Inferior parietal cortex (tissue), 1 donor: Measurements from ENCODE around the gene RET.

Experiments
- DNase-seq: peaks from one replicate; pipeline ENCODE4 v3.0.0-alpha.2; 2016; ENCODE audit errors: extremely low spot score

The RET gene

GRCh38 chr10:43108951-43109350 lies 32.1 kb downstream of the RET start:
- DNase-seq: no peak

DNA sequence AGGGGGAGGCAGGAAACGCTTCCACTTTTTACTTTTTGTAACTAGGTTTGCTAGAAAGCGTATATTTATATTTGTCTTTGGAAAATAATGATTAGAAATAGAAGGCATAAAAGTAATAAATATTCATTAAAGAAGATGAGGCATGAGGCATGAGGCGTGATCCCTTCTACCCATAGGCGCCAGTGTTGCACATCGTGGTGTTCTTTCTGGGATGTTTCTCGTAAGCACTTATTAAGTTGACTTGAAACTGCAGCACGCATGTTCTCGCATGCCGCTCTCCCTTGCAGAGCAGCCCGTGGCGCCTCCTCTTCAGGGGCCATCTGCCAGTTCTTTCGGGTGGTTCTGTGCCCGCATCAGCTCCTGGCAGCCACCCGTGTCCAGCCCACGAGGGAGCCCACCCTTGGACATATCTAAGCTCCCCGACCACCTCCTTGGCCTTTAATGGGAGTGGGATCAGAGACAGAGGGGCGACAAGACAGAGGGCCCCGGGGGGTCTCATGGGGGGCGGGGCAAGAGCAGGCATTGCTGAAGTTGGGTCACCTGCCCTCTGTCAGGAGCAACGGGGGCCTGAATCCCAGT lies 32.9 kb downstream of the RET start:
- no peak for DNase-seq

GRCh38 chr10:43110338-43111071 lies 33.6 kb downstream of the RET start:
- no peak for DNase-seq

DNA sequence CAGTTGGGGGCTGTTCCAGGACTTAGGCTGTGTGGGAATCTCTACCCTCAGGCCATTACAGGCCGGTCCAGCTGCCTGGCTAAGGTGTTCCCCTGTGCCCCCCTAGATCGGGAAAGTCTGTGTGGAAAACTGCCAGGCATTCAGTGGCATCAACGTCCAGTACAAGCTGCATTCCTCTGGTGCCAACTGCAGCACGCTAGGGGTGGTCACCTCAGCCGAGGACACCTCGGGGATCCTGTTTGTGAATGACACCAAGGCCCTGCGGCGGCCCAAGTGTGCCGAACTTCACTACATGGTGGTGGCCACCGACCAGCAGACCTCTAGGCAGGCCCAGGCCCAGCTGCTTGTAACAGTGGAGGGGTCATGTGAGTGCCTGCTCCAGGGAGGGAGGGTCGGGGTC lies 34.2 kb downstream of the RET start:
- DNase-seq: no peak

- DNase-seq: no peak
Measured at GRCh38 chr10:43111921-43112607, 35.2 kb downstream of the RET start.

DNA sequence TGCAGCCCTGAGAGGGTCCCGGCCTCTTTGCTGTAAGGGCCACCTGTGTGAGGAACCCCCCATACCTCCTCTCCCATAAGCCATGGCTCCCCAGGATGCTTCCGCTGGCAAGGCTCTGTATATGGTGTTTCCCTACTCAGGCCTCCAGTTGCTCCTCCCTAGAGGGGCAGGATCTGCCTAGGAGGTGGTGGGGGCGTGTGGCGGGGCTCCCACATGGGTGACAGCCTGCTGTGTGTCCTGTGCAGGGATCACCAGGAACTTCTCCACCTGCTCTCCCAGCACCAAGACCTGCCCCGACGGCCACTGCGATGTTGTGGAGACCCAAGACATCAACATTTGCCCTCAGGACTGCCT lies 35.7 kb downstream of the RET start:
- DNase-seq: no peak

DNA sequence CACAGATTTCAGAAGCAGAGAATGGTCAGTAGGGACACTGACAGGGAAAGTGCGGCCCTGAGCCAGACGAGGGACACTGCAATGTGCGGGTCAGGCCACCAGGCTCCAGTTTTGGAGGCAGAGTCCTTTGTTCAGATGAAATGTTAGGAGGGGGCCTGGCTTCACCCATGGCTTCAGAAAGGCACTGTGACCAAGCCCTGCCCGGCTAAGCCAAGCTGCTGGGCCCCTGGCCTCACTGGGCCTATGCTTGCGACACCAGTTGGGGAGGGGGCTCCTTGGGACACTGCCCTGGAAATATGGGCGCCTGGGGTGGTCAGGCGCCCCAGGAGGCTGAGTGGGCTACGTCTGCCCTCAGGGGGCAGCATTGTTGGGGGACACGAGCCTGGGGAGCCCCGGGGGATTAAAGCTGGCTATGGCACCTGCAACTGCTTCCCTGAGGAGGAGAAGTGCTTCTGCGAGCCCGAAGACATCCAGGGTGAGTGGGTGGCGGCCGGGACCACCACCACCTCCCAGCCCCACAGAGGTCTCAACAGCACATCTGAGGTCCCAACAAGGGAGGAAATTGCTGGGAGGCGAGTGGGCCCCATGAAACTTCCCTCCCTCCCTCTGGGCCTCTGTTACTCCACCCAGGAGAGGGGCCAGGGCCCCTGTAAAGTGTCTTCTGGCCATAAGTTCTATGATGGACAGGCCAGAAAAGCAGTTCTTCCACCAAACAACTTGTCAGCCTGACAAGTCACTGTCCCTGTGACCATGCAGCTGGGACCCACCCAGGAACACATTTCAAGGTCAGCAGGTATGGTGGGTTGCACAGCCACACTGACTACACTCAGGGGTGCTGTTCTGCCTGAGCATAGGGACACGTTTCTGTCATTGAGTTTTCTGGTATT lies 36.6 kb downstream of the RET start:
- no peak for DNase-seq

DNA sequence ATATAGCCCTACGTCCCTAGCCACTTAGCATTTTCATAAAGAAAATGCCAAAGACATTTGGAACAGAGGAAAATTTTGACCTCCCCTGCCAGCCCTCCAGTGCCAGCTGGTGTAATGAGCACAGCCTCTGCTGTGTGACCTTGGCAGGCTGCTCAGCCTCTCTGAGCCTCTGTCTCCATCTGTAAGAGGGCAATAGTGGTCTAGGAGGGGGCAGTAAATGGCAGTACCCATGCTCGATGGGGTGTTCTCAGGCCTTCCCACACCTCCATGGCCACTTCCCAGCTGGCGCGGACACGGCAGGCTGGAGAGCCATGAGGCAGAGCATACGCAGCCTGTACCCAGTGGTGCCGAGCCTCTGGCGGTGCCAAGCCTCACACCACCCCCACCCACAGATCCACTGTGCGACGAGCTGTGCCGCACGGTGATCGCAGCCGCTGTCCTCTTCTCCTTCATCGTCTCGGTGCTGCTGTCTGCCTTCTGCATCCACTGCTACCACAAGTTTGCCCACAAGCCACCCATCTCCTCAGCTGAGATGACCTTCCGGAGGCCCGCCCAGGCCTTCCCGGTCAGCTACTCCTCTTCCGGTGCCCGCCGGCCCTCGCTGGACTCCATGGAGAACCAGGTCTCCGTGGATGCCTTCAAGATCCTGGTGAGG lies 37.3 kb downstream of the RET start:
- DNase-seq: no peak

GRCh38 chr10:43114743-43115611 lies 38.1 kb downstream of the RET start:
- no peak for DNase-seq

GRCh38 chr10:43115881-43116595 lies 39.2 kb downstream of the RET start:
- DNase-seq: no peak

DNA sequence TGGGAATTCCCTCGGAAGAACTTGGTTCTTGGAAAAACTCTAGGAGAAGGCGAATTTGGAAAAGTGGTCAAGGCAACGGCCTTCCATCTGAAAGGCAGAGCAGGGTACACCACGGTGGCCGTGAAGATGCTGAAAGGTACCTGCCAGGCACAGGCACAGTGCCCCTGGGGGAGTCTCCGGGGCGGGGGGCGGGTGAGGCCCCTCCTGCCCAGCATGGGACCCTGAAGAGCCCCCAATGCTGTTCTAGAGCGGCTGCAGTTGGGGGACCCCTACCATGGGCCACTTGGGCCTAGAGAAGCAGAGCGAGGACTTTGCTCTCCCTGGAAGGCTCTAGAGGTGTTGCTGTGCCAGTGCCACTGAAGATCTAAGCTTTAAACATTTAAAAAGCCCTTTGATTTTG lies 39.7 kb downstream of the RET start:
- DNase-seq: no peak

DNA sequence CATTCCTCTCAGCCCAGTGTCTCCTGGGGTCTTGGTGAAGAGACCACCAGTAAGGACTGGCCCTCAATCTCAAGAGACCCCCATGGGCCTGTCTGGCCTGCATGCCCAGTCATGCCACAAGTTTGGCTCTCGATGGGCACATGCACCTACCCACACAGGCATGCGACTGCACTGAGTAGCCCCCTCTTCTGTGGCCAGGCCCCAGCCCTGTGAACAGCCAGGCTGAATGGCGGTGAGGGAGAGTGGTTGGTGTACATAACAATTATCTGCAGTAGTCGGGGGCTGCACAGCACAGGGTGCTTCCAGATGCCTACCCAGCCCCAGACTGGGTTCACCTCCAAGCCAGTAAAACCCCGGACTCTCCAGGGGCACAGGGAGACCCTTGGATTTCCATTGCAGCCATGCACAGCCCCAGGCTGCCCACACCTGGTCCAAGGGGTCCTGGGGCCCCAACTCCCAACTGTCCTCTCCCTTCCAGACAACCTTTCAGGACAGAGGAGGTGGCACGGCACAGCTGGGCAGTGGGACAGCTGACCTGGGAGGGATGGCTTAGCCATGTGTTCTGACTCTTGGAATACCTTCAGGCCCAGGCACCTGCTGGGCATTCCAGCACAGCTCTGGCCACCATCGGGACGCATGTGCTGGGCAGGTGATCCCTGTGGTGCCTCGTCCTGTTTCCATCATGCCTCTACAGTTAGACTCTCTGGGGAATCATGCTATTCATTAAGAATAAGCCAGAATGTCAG lies 40.3 kb downstream of the RET start:
- DNase-seq: no peak

DNA sequence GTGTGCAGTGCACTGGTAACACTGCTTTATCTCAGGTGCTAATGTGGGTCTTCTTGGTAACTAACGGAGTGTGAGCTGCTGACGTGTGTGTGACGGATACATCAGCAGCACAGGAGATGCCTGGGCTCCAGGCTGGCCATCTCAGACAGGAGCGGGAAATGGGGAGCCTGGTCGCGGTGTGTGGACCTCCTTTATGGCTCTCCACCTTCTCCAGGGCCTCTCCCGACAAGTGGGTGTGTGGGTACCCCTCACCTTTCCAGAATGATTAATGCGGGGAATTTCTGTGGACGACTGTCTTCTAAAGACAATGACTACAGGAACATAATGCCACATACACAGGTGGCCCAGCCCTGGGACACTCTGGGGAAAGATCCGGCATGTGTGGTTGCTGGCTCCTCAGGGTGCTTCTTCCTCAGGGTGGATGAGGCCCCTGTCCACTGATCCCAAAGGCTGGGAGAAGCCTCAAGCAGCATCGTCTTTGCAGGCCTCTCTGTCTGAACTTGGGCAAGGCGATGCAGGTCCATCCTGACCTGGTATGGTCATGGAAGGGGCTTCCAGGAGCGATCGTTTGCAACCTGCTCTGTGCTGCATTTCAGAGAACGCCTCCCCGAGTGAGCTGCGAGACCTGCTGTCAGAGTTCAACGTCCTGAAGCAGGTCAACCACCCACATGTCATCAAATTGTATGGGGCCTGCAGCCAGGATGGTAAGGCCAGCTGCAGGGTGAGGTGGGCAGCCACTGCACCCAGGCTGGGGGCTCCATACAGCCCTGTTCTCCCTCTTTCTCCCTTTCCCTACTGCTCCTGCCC lies 41.1 kb downstream of the RET start:
- no peak for DNase-seq

DNA sequence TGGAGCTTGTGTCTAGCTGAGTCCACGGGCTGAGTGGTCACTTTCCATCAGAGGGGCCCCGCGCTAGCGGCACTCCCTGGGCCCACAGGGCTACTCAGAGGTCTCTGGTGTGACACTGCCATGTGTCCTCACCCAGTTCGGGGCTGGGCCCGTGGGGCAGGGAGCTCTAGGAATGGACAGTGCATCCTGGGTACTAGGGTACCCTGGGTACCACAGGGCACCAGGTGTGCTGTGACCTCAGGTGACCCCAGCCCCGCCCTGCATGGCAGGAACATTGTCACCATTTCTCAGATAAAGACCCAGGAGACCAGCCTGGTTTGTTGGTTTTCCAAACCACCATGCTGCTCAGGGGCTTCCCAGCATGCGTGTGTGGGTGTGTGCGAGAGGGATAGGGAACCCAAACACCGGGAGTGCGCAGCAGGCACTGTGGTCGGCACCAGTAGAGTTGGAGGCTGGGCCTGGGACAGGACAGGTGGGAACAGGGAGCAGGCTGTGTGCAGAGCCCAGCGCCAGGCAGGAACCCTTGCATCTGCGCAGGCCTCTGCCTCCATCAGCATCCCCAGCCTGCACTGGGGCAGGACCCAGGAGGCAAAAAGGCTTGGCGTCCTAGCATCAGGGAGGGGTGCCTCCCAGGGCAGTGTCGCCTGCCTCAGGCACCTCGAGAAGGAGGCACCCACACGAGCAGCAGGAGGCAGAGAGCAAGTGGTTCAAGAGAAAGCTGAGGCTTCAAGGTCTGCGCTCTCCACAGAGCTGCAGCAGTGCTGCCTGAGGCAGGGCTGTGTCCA lies 42.0 kb downstream of the RET start:
- no peak for DNase-seq

DNA sequence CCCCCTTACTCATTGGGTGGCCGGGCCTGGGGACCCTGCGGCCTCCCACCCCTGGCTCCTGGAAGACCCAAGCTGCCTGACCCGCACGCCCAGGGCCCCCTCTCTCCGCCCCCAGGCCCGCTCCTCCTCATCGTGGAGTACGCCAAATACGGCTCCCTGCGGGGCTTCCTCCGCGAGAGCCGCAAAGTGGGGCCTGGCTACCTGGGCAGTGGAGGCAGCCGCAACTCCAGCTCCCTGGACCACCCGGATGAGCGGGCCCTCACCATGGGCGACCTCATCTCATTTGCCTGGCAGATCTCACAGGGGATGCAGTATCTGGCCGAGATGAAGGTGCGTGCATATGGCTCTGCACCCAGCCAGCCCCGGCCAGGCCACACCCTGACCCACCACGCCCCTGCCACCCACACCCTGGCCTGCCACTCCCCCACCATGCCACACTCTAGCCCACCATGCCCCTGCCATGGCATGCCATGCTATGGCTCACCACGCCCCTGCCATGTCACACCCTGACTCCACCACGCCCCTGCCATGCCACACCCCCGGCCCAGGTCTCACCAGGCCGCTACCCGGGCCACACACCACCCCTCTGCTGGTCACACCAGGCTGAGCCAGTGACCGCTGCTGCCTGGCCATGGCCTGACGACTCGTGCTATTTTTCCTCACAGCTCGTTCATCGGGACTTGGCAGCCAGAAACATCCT lies 42.7 kb downstream of the RET start:
- no peak for DNase-seq

GRCh38 chr10:43120116-43120928 lies 43.5 kb downstream of the RET start:
- no peak for DNase-seq
